C4-2B (cell line): ENCODE results near the gene RASGRF2.
"Not testable (repeated sequence)": the region's sequence is repeated elsewhere in the genome, so short reads cannot be mapped to it uniquely, and the experiment has no call there.

ENCODE experiments used
- H3K27ac ChIP-seq: fragments of 450-650 bp; 2 replicates; pipeline ENCODE4 v1.5.1; 2017
- ZFX ChIP-seq: fragments of 450-650 bp; IDR thresholded peaks from 2 replicates; pipeline ENCODE4 v1.6.1; 2017
- TF ChIP-seq, protein P1 (sequence below): fragments of 450-650 bp; conservative IDR thresholded peaks from 2 replicates; pipeline ENCODE4 v1.5.1; 2017; ENCODE audit warnings: mild to moderate bottlenecking

The RASGRF2 gene

DNA sequence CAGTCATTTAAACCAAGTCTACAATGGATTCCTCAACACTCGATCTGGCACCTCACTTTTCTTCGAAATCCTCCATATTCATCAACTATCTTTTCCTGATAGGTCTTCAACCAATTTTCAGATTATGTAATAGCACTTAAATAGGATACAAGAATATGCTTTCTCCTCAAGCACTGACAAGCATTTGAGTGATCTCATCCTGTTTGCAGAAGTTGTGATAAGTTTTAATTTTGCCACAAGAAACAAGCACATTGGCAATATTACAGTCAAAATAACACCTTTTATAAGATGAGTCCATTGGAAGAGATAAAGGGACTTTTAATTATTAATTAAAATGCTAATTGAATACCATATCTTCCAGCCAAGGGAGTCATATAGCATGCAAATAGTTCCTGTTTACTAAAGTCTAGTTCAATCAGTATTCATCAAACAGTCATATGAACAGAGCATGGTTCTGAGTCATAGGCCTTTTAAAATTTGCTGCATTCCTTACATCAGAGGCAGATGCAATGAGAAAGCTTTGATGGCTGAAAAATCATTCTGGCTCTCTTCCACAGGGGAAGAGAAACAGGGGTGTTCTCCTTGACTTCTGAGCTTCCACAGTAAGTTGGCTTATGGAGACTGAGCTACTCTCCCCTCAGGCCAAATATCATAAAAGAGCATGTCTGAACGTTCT, 308.5 kb downstream of the RASGRF2 start:
- TF ChIP-seq ZFX: no peak
- TF ChIP-seq, protein P1, sequence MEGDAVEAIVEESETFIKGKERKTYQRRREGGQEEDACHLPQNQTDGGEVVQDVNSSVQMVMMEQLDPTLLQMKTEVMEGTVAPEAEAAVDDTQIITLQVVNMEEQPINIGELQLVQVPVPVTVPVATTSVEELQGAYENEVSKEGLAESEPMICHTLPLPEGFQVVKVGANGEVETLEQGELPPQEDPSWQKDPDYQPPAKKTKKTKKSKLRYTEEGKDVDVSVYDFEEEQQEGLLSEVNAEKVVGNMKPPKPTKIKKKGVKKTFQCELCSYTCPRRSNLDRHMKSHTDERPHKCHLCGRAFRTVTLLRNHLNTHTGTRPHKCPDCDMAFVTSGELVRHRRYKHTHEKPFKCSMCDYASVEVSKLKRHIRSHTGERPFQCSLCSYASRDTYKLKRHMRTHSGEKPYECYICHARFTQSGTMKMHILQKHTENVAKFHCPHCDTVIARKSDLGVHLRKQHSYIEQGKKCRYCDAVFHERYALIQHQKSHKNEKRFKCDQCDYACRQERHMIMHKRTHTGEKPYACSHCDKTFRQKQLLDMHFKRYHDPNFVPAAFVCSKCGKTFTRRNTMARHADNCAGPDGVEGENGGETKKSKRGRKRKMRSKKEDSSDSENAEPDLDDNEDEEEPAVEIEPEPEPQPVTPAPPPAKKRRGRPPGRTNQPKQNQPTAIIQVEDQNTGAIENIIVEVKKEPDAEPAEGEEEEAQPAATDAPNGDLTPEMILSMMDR: no peak
- H3K27ac ChIP-seq: no peak overlapping the region

DNA sequence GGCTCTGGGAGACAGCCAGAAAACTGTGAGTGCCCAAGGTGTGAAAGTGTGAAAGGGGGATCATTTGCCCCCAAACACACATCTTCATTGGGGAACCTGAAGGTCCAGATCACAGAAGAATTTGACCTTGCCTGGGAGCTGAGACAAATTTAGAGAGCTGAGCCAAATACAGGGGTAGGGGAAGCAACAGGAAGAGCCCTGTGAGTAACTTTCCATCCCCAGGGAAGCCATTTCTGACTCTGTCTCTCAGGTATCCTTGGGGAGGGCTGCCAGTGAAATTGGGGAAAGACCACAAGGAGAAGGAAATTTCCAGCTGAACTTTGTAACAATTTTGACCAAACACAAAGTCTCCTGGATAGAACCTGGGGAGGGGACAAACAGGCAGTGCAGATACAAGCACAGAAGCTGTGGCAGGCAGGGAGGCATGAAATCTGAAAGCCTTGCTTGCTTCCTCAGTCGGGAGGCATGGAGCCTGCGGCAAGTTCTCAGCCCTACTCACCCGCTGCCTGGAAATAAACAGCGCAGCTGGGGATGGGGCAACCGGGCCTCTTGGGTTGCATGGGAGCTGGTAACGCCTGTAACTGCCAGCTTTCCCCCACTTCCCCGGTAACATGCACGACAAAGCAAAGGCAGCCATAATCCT, 309.7 kb downstream of the RASGRF2 start:
- no peak overlapping the region for H3K27ac ChIP-seq

DNA sequence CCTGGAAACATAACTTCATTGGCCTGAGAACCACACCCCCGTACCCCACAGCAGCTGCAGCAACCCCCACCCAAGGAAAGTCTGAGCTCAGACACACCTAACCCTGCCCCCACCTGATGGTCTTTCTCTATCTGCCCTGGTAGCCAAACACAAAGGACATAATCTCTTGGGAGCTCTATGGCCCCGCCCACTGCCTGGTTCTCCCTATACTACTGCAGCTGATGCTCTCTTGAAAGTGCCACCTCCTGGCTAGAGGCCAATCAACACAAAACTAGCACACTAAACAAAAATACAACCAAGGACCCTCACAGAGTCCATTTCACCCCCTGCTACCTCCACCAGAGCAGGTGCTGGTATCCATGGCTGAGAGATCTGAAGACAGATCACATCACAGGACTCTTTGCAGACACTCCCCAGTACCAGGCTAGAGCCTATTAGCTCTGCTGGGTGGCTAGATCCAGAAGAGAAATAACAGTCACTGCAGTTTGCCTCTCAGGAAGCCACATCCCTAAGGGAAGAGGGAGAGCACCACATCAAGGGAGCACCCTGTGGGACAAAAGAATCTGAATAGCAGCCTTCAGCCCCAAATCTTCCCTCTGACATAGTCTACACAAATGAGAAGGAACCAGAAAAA, 310.3 kb downstream of the RASGRF2 start:
- not testable (repeated sequence) for H3K27ac ChIP-seq

More for the DNA sequence above, 309.7 kb downstream of the RASGRF2 start:
- no peak for TF ChIP-seq ZFX
- TF ChIP-seq, protein P1: no peak
